GM23338 (cell line): ENCODE data around the gene SLC39A5. TPM values are rescaled to one million over a fixed set of nuclear protein-coding genes. Genes with fewer than 3 reads are reported as not detected.

Experiments used
- ATAC-seq: fragments of 200-7000 bp; cut with Tn5 transposase; 3 replicates; pipeline ENCODE4 v1.9.1; 2020
- DNase-seq: peaks from one replicate; pipeline ENCODE4 v3.0.0-alpha.2; 2015; ENCODE audit warnings: low spot score
- H2AFZ ChIP-seq: fragments of 200-600 bp; sonication (generic); 2 replicates; pipeline ENCODE4 v1.8.0; 2016; ENCODE audit warnings: antibody characterized with exemption, mild to moderate bottlenecking, moderate library complexity
- H3F3A ChIP-seq: fragments of 200-600 bp; sonication (generic); replicated peaks from 2 replicates; pipeline ENCODE4 v1.8.0; 2017; ENCODE audit warnings: antibody characterized with exemption, mixed run types, low read depth
- H3K27ac ChIP-seq: fragments of 200-600 bp; sonication (generic); 2 replicates; pipeline ENCODE4 v1.6.1; 2016; ENCODE audit warnings: low read depth
- H3K27me3 ChIP-seq: fragments of 200-600 bp; sonication (generic); 2 replicates; pipeline ENCODE4 v1.8.0; 2016; ENCODE audit warnings: mild to moderate bottlenecking, mixed run types, moderate library complexity; ENCODE audit not compliant: insufficient read depth
- H3K36me3 ChIP-seq: fragments of 200-600 bp; sonication (generic); 2 replicates; pipeline ENCODE4 v1.8.0; 2016; ENCODE audit warnings: mild to moderate bottlenecking; ENCODE audit not compliant: insufficient read depth
- H3K4me1 ChIP-seq: fragments of 200-600 bp; sonication (generic); 2 replicates; pipeline ENCODE4 v1.8.0; 2016; ENCODE audit warnings: mild to moderate bottlenecking, moderate library complexity; ENCODE audit not compliant: insufficient read depth
- H3K4me2 ChIP-seq: fragments of 200-600 bp; sonication (generic); 2 replicates; pipeline ENCODE4 v1.7.1; 2017; ENCODE audit warnings: mixed run types
- H3K4me3 ChIP-seq: fragments of 200-600 bp; sonication (generic); 2 replicates; pipeline ENCODE4 v1.6.1; 2016; ENCODE audit warnings: mixed run types
- H3K79me2 ChIP-seq: fragments of 200-600 bp; sonication (generic); replicated peaks from 2 replicates; pipeline ENCODE4 v1.8.0; 2017; ENCODE audit warnings: mild to moderate bottlenecking; ENCODE audit not compliant: insufficient read depth
- H3K9me2 ChIP-seq: fragments of 200-600 bp; sonication (generic); 2 replicates; pipeline ENCODE4 v1.8.0; 2017; ENCODE audit not compliant: insufficient read depth
- H4K20me1 ChIP-seq: fragments of 200-600 bp; sonication (generic); replicated peaks from 2 replicates; pipeline ENCODE4 v1.8.0; 2017; ENCODE audit warnings: mild to moderate bottlenecking; ENCODE audit not compliant: insufficient read depth
- H3K27ac Mint-ChIP-seq: 2 replicates; pipeline ENCODE4 v1.8.0; 2020; ENCODE audit warnings: inconsistent platforms, mild to moderate bottlenecking, moderate library complexity, mixed read lengths
- H3K27me3 Mint-ChIP-seq: 3 replicates; pipeline ENCODE4 v1.8.0; 2022; ENCODE audit warnings: low read depth, mild to moderate bottlenecking, moderate library complexity, mixed read lengths, inconsistent platforms; ENCODE audit not compliant: insufficient read depth, poor library complexity
- H3K36me3 Mint-ChIP-seq: 3 replicates; pipeline ENCODE4 v1.8.0; 2021; ENCODE audit warnings: low read depth, mild to moderate bottlenecking, inconsistent platforms, moderate library complexity, mixed read lengths
- H3K4me1 Mint-ChIP-seq: 3 replicates; pipeline ENCODE4 v1.8.0; 2020; ENCODE audit warnings: mild to moderate bottlenecking, inconsistent platforms, mixed read lengths
- H3K4me3 Mint-ChIP-seq: 3 replicates; pipeline ENCODE4 v1.8.0; 2021; ENCODE audit warnings: moderate library complexity, mild to moderate bottlenecking, inconsistent platforms, mixed read lengths
- H3K9me3 Mint-ChIP-seq: 3 replicates; pipeline ENCODE4 v1.8.0; 2020; ENCODE audit warnings: moderate library complexity, mild to moderate bottlenecking, inconsistent platforms, mixed read lengths
- CREB1 ChIP-seq: fragments of 250-450 bp; sonication (Bioruptor Pico); IDR thresholded peaks from 2 replicates; pipeline ENCODE4 v1.5.0; 2020; ENCODE audit warnings: low read depth, mild to moderate bottlenecking, moderate library complexity
- EZH2 ChIP-seq: fragments of 200-600 bp; sonication (generic); IDR thresholded peaks from one replicate; pipeline ENCODE4 v1.8.0; 2017; ENCODE audit warnings: antibody characterized with exemption, mild to moderate bottlenecking, low read depth; ENCODE audit not compliant: unreplicated experiment
- EZH2phosphoT487 ChIP-seq: fragments of 200-600 bp; sonication (generic); IDR thresholded peaks from one replicate; pipeline ENCODE4 v1.8.1; 2018; ENCODE audit warnings: antibody characterized with exemption; ENCODE audit not compliant: unreplicated experiment
- JUNB ChIP-seq: IDR thresholded peaks from one replicate; pipeline ENCODE4 v1.6.1; 2016; ENCODE audit warnings: antibody characterized with exemption; ENCODE audit not compliant: unreplicated experiment
- NANOG ChIP-seq: IDR thresholded peaks from 2 replicates; pipeline ENCODE4 v1.6.1; 2016; ENCODE audit warnings: antibody characterized with exemption, borderline replicate concordance
- POLR2AphosphoS5 ChIP-seq: IDR thresholded peaks from 2 replicates; pipeline ENCODE4 v1.6.1; 2016; ENCODE audit warnings: antibody characterized with exemption, low read depth
- STAT1 ChIP-seq: IDR thresholded peaks from one replicate; pipeline ENCODE4 v1.6.1; 2016; ENCODE audit warnings: antibody characterized with exemption; ENCODE audit not compliant: unreplicated experiment
- ZNF114 ChIP-seq: fragments of 250-450 bp; sonication (Bioruptor Pico); IDR thresholded peaks from 2 replicates; pipeline ENCODE4 v1.5.0; 2020; ENCODE audit warnings: mild to moderate bottlenecking, moderate library complexity
- ZNF331 ChIP-seq: fragments of 250-450 bp; sonication (Bioruptor Pico); IDR thresholded peaks from 2 replicates; pipeline ENCODE4 v1.5.0; 2020; ENCODE audit warnings: low read depth, mild to moderate bottlenecking, moderate library complexity
- polyA plus RNA-seq: library from polyadenylated mRNA; unstranded; fragments of >200 nt; fragmentation: Nextera tagmentation; extraction: Ambion mirVana; gene quantifications from 2 replicates; pipeline ENCODE4 v1.2.1, GENCODE V29; 2016
- total RNA-seq: library from RNA; depleted of rRNA; stranded (reverse); fragments of >200 nt; shearing (Covaris generic); gene quantifications from 2 replicates; pipeline ENCODE4 v1.2.3, GENCODE V29; 2014
- TF ChIP-seq, protein P1 (sequence below): IDR thresholded peaks from one replicate; pipeline ENCODE4 v1.6.1; 2018; ENCODE audit warnings: antibody characterized with exemption; ENCODE audit not compliant: unreplicated experiment
- TF ChIP-seq, protein P2 (sequence below): IDR thresholded peaks from 2 replicates; pipeline ENCODE4 v1.6.1; 2016; ENCODE audit warnings: antibody characterized with exemption
- TF ChIP-seq, protein P3 (sequence below), 2 experiments: fragments of 200-600 bp in 1 of 2; sonication (generic) in 1 of 2; conservative IDR thresholded peaks; 2 replicates each; pipeline versions ENCODE4 v1.5.1 to v1.6.1; 2016 to 2017; ENCODE audit warnings: antibody characterized with exemption in 2 of 2, low read depth in 2 of 2, mild to moderate bottlenecking in 2 of 2, moderate library complexity in 1 of 2
- TF ChIP-seq, protein P4 (sequence below): fragments of 250-450 bp; sonication (Bioruptor Pico); IDR thresholded peaks from 2 replicates; pipeline ENCODE4 v1.5.0; 2020; ENCODE audit warnings: mild to moderate bottlenecking, moderate library complexity

SLC39A5 gene
- total and polyA plus RNA-seq, 2 experiments from 2014 or later: 0.29 to 0.59 TPM

DNA sequence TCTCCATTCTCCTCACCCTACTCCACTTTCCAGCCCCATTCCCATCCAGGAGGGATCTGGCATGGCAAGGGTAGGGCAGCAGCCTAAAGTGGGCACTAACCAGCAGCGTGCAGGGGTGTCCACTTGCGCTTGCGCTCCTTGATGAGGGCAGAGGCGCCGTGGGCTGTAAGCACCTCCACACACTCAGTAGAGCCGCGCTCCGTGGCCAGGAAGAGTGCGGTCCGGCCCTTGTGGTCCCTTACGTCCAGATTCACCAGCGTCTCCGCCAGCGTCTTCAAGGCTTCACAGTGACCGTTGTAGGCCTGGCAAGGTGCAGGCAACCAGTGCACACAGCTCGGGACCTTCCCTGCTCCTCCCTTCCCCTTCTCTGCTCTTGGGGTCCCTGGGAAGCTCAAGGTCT, 18.1 kb downstream of the SLC39A5 start:
- Histone ChIP-seq H3K4me3 (no peak overlapping the region), H3K27me3 (no peaks in the 10 kb centered on the region), H4K20me1 (peaks cover 3% of the 10 kb centered on the region; the same call in 1 of the 2 replicates), H3F3A (peaks cover 4% of the 10 kb centered on the region; the same call in 1 of the 2 replicates), H3K4me2 (no peak overlapping the region), H3K27ac (no peak overlapping the region), H3K9me2 (no peaks in the 10 kb centered on the region), H3K79me2 (no peaks in the 10 kb centered on the region), H2AFZ (no peak overlapping the region), H3K4me1 (no peaks in the 10 kb centered on the region), H3K36me3 (peaks cover 56% of the 10 kb centered on the region)
- ATAC-seq (no peak), DNase-seq (no peak)
- H3K27ac Mint-ChIP-seq: no peak overlapping the region
- H3K4me1 Mint-ChIP-seq: no peaks in the 10 kb centered on the region
- H3K36me3 Mint-ChIP-seq: peaks cover 73% of the 10 kb centered on the region
- no peaks in the 10 kb centered on the region for H3K9me3 Mint-ChIP-seq
- no peak overlapping the region for H3K4me3 Mint-ChIP-seq
- TF ChIP-seq, protein P1, sequence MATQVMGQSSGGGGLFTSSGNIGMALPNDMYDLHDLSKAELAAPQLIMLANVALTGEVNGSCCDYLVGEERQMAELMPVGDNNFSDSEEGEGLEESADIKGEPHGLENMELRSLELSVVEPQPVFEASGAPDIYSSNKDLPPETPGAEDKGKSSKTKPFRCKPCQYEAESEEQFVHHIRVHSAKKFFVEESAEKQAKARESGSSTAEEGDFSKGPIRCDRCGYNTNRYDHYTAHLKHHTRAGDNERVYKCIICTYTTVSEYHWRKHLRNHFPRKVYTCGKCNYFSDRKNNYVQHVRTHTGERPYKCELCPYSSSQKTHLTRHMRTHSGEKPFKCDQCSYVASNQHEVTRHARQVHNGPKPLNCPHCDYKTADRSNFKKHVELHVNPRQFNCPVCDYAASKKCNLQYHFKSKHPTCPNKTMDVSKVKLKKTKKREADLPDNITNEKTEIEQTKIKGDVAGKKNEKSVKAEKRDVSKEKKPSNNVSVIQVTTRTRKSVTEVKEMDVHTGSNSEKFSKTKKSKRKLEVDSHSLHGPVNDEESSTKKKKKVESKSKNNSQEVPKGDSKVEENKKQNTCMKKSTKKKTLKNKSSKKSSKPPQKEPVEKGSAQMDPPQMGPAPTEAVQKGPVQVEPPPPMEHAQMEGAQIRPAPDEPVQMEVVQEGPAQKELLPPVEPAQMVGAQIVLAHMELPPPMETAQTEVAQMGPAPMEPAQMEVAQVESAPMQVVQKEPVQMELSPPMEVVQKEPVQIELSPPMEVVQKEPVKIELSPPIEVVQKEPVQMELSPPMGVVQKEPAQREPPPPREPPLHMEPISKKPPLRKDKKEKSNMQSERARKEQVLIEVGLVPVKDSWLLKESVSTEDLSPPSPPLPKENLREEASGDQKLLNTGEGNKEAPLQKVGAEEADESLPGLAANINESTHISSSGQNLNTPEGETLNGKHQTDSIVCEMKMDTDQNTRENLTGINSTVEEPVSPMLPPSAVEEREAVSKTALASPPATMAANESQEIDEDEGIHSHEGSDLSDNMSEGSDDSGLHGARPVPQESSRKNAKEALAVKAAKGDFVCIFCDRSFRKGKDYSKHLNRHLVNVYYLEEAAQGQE: no peak
- no peak for TF ChIP-seq EZH2
- no peak for TF ChIP-seq CREB1 (CRISPR knock-in tag)
- TF ChIP-seq JUNB: no peak
- TF ChIP-seq STAT1: no peak
- TF ChIP-seq, protein P2, sequence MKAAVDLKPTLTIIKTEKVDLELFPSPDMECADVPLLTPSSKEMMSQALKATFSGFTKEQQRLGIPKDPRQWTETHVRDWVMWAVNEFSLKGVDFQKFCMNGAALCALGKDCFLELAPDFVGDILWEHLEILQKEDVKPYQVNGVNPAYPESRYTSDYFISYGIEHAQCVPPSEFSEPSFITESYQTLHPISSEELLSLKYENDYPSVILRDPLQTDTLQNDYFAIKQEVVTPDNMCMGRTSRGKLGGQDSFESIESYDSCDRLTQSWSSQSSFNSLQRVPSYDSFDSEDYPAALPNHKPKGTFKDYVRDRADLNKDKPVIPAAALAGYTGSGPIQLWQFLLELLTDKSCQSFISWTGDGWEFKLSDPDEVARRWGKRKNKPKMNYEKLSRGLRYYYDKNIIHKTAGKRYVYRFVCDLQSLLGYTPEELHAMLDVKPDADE: no peak
- no peak for TF ChIP-seq ZNF114 (CRISPR knock-in tag)
- no peak for TF ChIP-seq EZH2phosphoT487
- TF ChIP-seq POLR2AphosphoS5: no peak
- TF ChIP-seq ZNF331: no peak
- TF ChIP-seq, protein P3, sequence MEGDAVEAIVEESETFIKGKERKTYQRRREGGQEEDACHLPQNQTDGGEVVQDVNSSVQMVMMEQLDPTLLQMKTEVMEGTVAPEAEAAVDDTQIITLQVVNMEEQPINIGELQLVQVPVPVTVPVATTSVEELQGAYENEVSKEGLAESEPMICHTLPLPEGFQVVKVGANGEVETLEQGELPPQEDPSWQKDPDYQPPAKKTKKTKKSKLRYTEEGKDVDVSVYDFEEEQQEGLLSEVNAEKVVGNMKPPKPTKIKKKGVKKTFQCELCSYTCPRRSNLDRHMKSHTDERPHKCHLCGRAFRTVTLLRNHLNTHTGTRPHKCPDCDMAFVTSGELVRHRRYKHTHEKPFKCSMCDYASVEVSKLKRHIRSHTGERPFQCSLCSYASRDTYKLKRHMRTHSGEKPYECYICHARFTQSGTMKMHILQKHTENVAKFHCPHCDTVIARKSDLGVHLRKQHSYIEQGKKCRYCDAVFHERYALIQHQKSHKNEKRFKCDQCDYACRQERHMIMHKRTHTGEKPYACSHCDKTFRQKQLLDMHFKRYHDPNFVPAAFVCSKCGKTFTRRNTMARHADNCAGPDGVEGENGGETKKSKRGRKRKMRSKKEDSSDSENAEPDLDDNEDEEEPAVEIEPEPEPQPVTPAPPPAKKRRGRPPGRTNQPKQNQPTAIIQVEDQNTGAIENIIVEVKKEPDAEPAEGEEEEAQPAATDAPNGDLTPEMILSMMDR (conservative IDR thresholded peaks at IDR 0.05; ENCODE audit: low read depth in 2 of 2): no peak
- TF ChIP-seq, protein P4, sequence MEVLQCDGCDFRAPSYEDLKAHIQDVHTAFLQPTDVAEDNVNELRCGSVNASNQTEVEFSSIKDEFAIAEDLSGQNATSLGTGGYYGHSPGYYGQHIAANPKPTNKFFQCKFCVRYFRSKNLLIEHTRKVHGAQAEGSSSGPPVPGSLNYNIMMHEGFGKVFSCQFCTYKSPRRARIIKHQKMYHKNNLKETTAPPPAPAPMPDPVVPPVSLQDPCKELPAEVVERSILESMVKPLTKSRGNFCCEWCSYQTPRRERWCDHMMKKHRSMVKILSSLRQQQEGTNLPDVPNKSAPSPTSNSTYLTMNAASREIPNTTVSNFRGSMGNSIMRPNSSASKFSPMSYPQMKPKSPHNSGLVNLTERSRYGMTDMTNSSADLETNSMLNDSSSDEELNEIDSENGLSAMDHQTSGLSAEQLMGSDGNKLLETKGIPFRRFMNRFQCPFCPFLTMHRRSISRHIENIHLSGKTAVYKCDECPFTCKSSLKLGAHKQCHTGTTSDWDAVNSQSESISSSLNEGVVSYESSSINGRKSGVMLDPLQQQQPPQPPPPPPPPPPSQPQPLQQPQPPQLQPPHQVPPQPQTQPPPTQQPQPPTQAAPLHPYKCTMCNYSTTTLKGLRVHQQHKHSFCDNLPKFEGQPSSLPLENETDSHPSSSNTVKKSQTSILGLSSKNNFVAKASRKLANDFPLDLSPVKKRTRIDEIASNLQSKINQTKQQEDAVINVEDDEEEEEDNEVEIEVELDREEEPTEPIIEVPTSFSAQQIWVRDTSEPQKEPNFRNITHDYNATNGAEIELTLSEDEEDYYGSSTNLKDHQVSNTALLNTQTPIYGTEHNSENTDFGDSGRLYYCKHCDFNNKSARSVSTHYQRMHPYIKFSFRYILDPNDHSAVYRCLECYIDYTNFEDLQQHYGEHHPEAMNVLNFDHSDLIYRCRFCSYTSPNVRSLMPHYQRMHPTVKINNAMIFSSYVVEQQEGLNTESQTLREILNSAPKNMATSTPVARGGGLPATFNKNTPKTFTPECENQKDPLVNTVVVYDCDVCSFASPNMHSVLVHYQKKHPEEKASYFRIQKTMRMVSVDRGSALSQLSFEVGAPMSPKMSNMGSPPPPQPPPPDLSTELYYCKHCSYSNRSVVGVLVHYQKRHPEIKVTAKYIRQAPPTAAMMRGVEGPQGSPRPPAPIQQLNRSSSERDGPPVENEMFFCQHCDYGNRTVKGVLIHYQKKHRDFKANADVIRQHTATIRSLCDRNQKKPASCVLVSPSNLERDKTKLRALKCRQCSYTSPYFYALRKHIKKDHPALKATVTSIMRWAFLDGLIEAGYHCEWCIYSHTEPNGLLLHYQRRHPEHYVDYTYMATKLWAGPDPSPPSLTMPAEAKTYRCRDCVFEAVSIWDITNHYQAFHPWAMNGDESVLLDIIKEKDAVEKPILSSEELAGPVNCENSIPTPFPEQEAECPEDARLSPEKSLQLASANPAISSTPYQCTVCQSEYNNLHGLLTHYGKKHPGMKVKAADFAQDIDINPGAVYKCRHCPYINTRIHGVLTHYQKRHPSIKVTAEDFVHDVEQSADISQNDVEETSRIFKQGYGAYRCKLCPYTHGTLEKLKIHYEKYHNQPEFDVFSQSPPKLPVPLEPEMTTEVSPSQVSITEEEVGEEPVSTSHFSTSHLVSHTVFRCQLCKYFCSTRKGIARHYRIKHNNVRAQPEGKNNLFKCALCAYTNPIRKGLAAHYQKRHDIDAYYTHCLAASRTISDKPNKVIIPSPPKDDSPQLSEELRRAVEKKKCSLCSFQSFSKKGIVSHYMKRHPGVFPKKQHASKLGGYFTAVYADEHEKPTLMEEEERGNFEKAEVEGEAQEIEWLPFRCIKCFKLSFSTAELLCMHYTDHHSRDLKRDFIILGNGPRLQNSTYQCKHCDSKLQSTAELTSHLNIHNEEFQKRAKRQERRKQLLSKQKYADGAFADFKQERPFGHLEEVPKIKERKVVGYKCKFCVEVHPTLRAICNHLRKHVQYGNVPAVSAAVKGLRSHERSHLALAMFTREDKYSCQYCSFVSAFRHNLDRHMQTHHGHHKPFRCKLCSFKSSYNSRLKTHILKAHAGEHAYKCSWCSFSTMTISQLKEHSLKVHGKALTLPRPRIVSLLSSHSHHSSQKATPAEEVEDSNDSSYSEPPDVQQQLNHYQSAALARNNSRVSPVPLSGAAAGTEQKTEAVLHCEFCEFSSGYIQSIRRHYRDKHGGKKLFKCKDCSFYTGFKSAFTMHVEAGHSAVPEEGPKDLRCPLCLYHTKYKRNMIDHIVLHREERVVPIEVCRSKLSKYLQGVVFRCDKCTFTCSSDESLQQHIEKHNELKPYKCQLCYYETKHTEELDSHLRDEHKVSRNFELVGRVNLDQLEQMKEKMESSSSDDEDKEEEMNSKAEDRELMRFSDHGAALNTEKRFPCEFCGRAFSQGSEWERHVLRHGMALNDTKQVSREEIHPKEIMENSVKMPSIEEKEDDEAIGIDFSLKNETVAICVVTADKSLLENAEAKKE (CRISPR knock-in tag): no peak
- TF ChIP-seq NANOG: no peak
- H3K27me3 Mint-ChIP-seq: peaks cover 7% of the 10 kb centered on the region
